GM13977 (cell line): ENCODE results near the gene VEPH1.

Experiments used
- DNase-seq: peaks from one replicate; pipeline ENCODE4 v3.0.0; 2012; ENCODE audit warnings: low spot score
- CTCF ChIP-seq: IDR thresholded peaks from 2 replicates; pipeline ENCODE4 v1.5.1; 2012; ENCODE audit warnings: mild to moderate bottlenecking, control low read depth; ENCODE audit not compliant: insufficient read depth; ENCODE audit errors: extremely low read depth, missing control alignments
- in situ Hi-C: fragments of 300-500 bp; cut with MboI; formaldehyde crosslinking; loops from one replicate; pipeline ENCODE4 v1.12.0; 2022; ENCODE audit warnings: low sequenced_read_pairs, low pct_unique_long_range_greater_than_20kb, mixed read lengths, inconsistent platforms; ENCODE audit not compliant: unreplicated experiment

Gene VEPH1

GRCh38 chr3:157265931-157266330, 237.3 kb downstream of the VEPH1 start:
- in situ Hi-C loops = no loop called here
- no peak for DNase-seq

GRCh38 chr3:157263027-157263426, 240.2 kb downstream of the VEPH1 start:
- TF ChIP-seq CTCF = no peak
- no peak for DNase-seq
- in situ Hi-C loops = no loop called here

More at GRCh38 chr3:157265931-157266330, 237.3 kb downstream of the VEPH1 start:
- TF ChIP-seq CTCF = no peak

GRCh38 chr3:157261000-157261399, 242.2 kb downstream of the VEPH1 start:
- no peak for DNase-seq
- in situ Hi-C loops = no loop called here
- no peak for TF ChIP-seq CTCF

- no peak for TF ChIP-seq CTCF
- in situ Hi-C loops = no loop called here
- no peak for DNase-seq
Measured at GRCh38 chr3:157259825-157260224, 243.4 kb downstream of the VEPH1 start.

GRCh38 chr3:157257101-157257500, 246.1 kb downstream of the VEPH1 start:
- DNase-seq = no peak
- in situ Hi-C loops = no loop called here
- no peak for TF ChIP-seq CTCF

- DNase-seq = no peak
- in situ Hi-C loops = no loop called here
- TF ChIP-seq CTCF = no peak
Measured at GRCh38 chr3:157255797-157256196, 247.4 kb downstream of the VEPH1 start.

GRCh38 chr3:157251685-157252084, 251.5 kb downstream of the VEPH1 start:
- no peak for DNase-seq
- in situ Hi-C loops = no loop called here
- no peak for TF ChIP-seq CTCF
